B cell (primary cell): ENCODE results near the gene HOXB6. TPM values are rescaled to one million over a fixed set of nuclear protein-coding genes. Genes with fewer than 3 reads are reported as not detected.

Experiments used
- ATAC-seq: fragments of 200-7000 bp; cut with Tn5 transposase; one replicate; pipeline ENCODE4 v1.10.0; 2021; ENCODE audit warnings: low read depth, mild to moderate bottlenecking, moderate number of reproducible peaks, moderate library complexity
- CTCF ChIA-PET: fragments of 350-600 bp; sonication (Branson Sonifier 250); formaldehyde crosslinking; loops from one replicate; lab custom pipeline; 2021; ENCODE audit warnings: antibody characterized with exemption, inconsistent platforms; lab: Charles Lee
- POLR2A ChIA-PET: fragments of 350-600 bp; sonication (Branson Sonifier 250); formaldehyde crosslinking; loops from one replicate; lab custom pipeline; 2021; ENCODE audit warnings: antibody characterized with exemption; lab: Charles Lee
- DNase-seq: peaks from one replicate; pipeline ENCODE4 v3.0.0; 2013
- H2AFZ ChIP-seq: 2 replicates; pipeline ENCODE4 v1.6.1; 2012; ENCODE audit warnings: mild to moderate bottlenecking, low read depth, low read length; ENCODE audit not compliant: insufficient read depth, poor library complexity, severe bottlenecking
- H3K27ac ChIP-seq, 2 donors: 1 replicate in 1 of 2; 2 replicates in 1 of 2; pipeline ENCODE4 v1.5.1; 2012 to 2013; ENCODE audit warnings: low read length in 2 of 2, mild to moderate bottlenecking in 2 of 2, moderate library complexity in 1 of 2
- H3K27me3 ChIP-seq, 4 experiments: fragments of 200-600 bp in 1 of 4; sonication (generic) in 1 of 4; replicated peaks in 1 of 4; 1 replicate in 2 of 4; 2 replicates in 2 of 4; pipeline versions ENCODE4 v1.6.1 to v1.7.0; 2013 to 2016; ENCODE audit warnings: low read length in 3 of 4, mild to moderate bottlenecking in 2 of 4, mixed read lengths in 1 of 4, moderate library complexity in 1 of 4; ENCODE audit not compliant: insufficient read depth in 4 of 4, control insufficient read depth in 3 of 4; ENCODE audit errors: control extremely low read depth in 1 of 4
- H3K36me3 ChIP-seq, 2 experiments: replicated peaks in 1 of 2; 1 replicate in 1 of 2; 2 replicates in 1 of 2; pipeline versions ENCODE4 v1.6.1 to v1.7.1; 2013; ENCODE audit warnings: low read length in 1 of 2; ENCODE audit not compliant: insufficient read depth in 2 of 2, control insufficient read depth in 1 of 2; ENCODE audit errors: control extremely low read depth in 1 of 2, extremely low read depth in 1 of 2
- H3K4me1 ChIP-seq, 2 donors: fragments of 200-600 bp in 1 of 2; sonication (generic) in 1 of 2; 1 replicate in 1 of 2; 2 replicates in 1 of 2; pipeline versions ENCODE4 v1.5.1 to v1.6.1; 2013 to 2017; ENCODE audit warnings: low read length in 2 of 2; ENCODE audit not compliant: control insufficient read depth in 2 of 2, insufficient read depth in 2 of 2
- H3K4me2 ChIP-seq: replicated peaks from 2 replicates; pipeline ENCODE3; 2012; ENCODE audit warnings: mild to moderate bottlenecking, low read depth, low read length; ENCODE audit not compliant: poor library complexity, severe bottlenecking
- H3K4me3 ChIP-seq, 5 experiments: fragments of 200-600 bp in 1 of 5; sonication (generic) in 1 of 5; 1 replicate in 3 of 5; 2 replicates in 2 of 5; pipeline versions ENCODE4 v1.5.1 to v1.7.0; 2011 to 2016; ENCODE audit warnings: low read length in 4 of 5, mild to moderate bottlenecking in 4 of 5, low read depth in 2 of 5, control low read depth in 1 of 5, moderate library complexity in 1 of 5; ENCODE audit not compliant: insufficient read depth in 1 of 5; ENCODE audit errors: control extremely low read depth in 1 of 5, extremely low read depth in 1 of 5
- H3K79me2 ChIP-seq: fragments of 200-600 bp; sonication (generic); one replicate; pipeline ENCODE4 v1.6.0; 2016; ENCODE audit warnings: low read length; ENCODE audit not compliant: control insufficient read depth, insufficient read depth
- H3K9ac ChIP-seq: fragments of 200-600 bp; sonication (generic); 2 replicates; pipeline ENCODE4 v1.6.1; 2017; ENCODE audit warnings: mild to moderate bottlenecking, low read length, moderate library complexity
- H3K9me3 ChIP-seq, 3 donors: one replicate each; pipeline versions ENCODE4 v1.6.1 to v1.7.1; 2013; ENCODE audit warnings: low read length in 2 of 3; ENCODE audit not compliant: control insufficient read depth in 2 of 3, insufficient read depth in 1 of 3; ENCODE audit errors: control extremely low read depth in 1 of 3
- H4K20me1 ChIP-seq: 2 replicates; pipeline ENCODE4 v1.6.0; 2012; ENCODE audit warnings: mild to moderate bottlenecking, low read length; ENCODE audit not compliant: insufficient read depth, control insufficient read depth, poor library complexity, severe bottlenecking
- H3K27ac Mint-ChIP-seq: one replicate; pipeline ENCODE4 v1.8.0; 2021; ENCODE audit warnings: mixed read lengths
- H3K27me3 Mint-ChIP-seq: one replicate; pipeline ENCODE4 v1.8.0; 2021; ENCODE audit warnings: mixed read lengths
- H3K4me1 Mint-ChIP-seq: one replicate; pipeline ENCODE4 v1.8.0; 2021; ENCODE audit warnings: mixed read lengths
- H3K4me3 Mint-ChIP-seq: one replicate; pipeline ENCODE4 v1.8.0; 2021; ENCODE audit warnings: mixed read lengths
- H3K9me3 Mint-ChIP-seq: one replicate; pipeline ENCODE4 v1.8.0; 2022; ENCODE audit warnings: mixed read lengths; ENCODE audit not compliant: insufficient read depth
- EZH2 ChIP-seq: IDR thresholded peaks from 2 replicates; pipeline ENCODE4 v1.6.1; 2012; ENCODE audit warnings: borderline replicate concordance, low read depth, mild to moderate bottlenecking, moderate library complexity, low read length; ENCODE audit not compliant: insufficient read depth, poor library complexity, severe bottlenecking
- WGBS: methylation state at CpG from one replicate; pipeline ENCODE4 v1.1.5; 2013; ENCODE audit warnings: missing lambda C conversion rate; ENCODE audit not compliant: insufficient coverage; 5-methylcytosine and 5-hydroxymethylcytosine counted together
- intact Hi-C: fragments of 100-400 bp; cut with micrococcal nuclease; formaldehyde crosslinking; loops from one replicate; pipeline ENCODE4 v1.10.0; 2022
- polyA plus RNA-seq: library from polyadenylated mRNA; depleted of rRNA; stranded (reverse); fragments of >200 nt; gene quantifications from 2 replicates; pipeline ENCODE4 v1.2.3, GENCODE V29; 2012
- total RNA-seq, 2 donors: library from RNA; stranded (reverse); fragments of 120-200 nt in 1 of 2; gene quantifications; 1 replicate in 1 of 2; 2 replicates in 1 of 2; pipeline versions ENCODE4 v1.2.3 to v1.2.4, GENCODE V29; 2013 to 2022
- TF ChIP-seq, protein P1 (sequence below): fragments of 200-600 bp; IDR thresholded peaks from one replicate; pipeline ENCODE4 v1.8.0; 2022; ENCODE audit warnings: antibody characterized with exemption, mild to moderate bottlenecking

Gene HOXB6
- total and polyA plus RNA-seq, 2 donors (not counting 1 experiment from before 2014, with no cell fraction given), result 0.10 TPM; not detected in 1

- H3K4me3 Mint-ChIP-seq, result no peak overlapping the region
- intact Hi-C loops, result no loop called here
Observed at GRCh38 chr17:48565022-48565554, 39.7 kb downstream of the HOXB6 start.

More at GRCh38 chr17:48565022-48565554, 39.7 kb downstream of the HOXB6 start:
- peaks cover 0 to 63% (median 26%) of the 10 kb centered on the region in 4 experiments for H3K27me3 ChIP-seq
- ATAC-seq (no peak), DNase-seq (no peak)
- no peaks in the 10 kb centered on the region for H4K20me1 ChIP-seq
- ChIA-PET CTCF (no interaction called here), POLR2A (no interaction called here)
- H3K9ac ChIP-seq, result no peak overlapping the region
- peaks cover 0 to 3% (median 0%) of the 10 kb centered on the region in 3 donors for H3K9me3 ChIP-seq
- no peaks in the 10 kb centered on the region for H3K36me3 ChIP-seq
- no peak overlapping the region for H3K27ac ChIP-seq
- H3K79me2 ChIP-seq, result no peaks in the 10 kb centered on the region
- no peak overlapping the region for H3K4me2 ChIP-seq
- Mint-ChIP-seq H3K27ac (no peak overlapping the region), H3K9me3 (no peaks in the 10 kb centered on the region), H3K27me3 (peaks cover 20% of the 10 kb centered on the region), H3K4me1 (peaks cover 9% of the 10 kb centered on the region)
- no peak overlapping the region for H2AFZ ChIP-seq
- no CpG with 5 or more reads among the region's 2 CpGs for WGBS
- no peak overlapping the region for H3K4me3 ChIP-seq
- TF ChIP-seq EZH2, result no peak
- TF ChIP-seq, protein P1, sequence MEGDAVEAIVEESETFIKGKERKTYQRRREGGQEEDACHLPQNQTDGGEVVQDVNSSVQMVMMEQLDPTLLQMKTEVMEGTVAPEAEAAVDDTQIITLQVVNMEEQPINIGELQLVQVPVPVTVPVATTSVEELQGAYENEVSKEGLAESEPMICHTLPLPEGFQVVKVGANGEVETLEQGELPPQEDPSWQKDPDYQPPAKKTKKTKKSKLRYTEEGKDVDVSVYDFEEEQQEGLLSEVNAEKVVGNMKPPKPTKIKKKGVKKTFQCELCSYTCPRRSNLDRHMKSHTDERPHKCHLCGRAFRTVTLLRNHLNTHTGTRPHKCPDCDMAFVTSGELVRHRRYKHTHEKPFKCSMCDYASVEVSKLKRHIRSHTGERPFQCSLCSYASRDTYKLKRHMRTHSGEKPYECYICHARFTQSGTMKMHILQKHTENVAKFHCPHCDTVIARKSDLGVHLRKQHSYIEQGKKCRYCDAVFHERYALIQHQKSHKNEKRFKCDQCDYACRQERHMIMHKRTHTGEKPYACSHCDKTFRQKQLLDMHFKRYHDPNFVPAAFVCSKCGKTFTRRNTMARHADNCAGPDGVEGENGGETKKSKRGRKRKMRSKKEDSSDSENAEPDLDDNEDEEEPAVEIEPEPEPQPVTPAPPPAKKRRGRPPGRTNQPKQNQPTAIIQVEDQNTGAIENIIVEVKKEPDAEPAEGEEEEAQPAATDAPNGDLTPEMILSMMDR, result no peak
- peaks cover 5 to 8% of the 10 kb centered on the region in 2 donors for H3K4me1 ChIP-seq
